Lower leg skin (tissue), 3 donors: ENCODE results near the gene PSMD13.

Experiments used
- CTCF ChIP-seq, 3 donors: fragments of 450-650 bp; IDR thresholded peaks; one replicate each; pipeline ENCODE4 v1.5.1; 2016; ENCODE audit warnings: antibody characterized with exemption in 3 of 3, mild to moderate bottlenecking in 3 of 3, moderate library complexity in 2 of 3
- POLR2A ChIP-seq, 2 donors: fragments of 450-650 bp; IDR thresholded peaks; one replicate each; pipeline ENCODE4 v1.6.1; 2016 to 2017; ENCODE audit warnings: antibody characterized with exemption in 2 of 2, mild to moderate bottlenecking in 1 of 2, moderate library complexity in 1 of 2

GRCh38 chr11:215581-216037, 21.2 kb upstream of the PSMD13 start:
- TF ChIP-seq CTCF (IDR thresholded peaks at IDR 0.05) (no peak), POLR2A (IDR thresholded peaks at IDR 0.05) (no peak)
